Measurements from ENCODE around the gene CNR2.
"Not testable (repeated sequence)": the region's sequence is repeated elsewhere in the genome, so short reads cannot be mapped to it uniquely, and the experiment has no call there.

DNA sequence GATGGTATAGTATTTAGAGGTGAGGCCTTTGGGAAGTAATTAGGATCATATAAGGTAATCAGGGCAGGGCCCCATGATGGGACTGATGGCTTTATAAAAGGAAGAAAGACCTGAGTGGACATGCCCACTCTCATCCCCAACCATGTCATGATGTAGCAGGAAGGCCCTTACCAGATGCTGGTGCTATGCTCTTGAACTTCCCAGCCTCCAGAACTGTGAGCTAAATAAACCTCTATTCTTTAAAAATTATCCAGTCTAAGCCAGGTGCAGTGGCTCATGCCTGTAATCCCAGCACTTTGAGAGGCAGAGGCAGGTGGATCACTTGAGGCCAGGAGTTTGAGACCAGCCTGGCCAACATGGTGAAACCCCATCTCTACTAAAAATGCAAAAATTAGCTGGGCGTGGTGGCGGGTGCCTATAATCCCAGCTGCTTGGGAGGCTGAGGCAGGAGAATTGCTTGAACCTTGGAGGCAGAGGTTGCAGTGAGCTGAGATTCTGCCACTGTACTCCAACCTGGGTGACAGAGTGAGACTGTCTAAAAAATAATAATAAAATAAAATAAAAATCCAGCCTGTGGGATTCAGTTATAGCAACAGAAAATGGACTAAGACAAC is 65.6 kb downstream of the CNR2 start:
- not testable (repeated sequence) for TF ChIP-seq EZH2 (IDR thresholded peaks at IDR 0.05; ENCODE audit: insufficient read depth, low read length)
- TF ChIP-seq, protein P1, sequence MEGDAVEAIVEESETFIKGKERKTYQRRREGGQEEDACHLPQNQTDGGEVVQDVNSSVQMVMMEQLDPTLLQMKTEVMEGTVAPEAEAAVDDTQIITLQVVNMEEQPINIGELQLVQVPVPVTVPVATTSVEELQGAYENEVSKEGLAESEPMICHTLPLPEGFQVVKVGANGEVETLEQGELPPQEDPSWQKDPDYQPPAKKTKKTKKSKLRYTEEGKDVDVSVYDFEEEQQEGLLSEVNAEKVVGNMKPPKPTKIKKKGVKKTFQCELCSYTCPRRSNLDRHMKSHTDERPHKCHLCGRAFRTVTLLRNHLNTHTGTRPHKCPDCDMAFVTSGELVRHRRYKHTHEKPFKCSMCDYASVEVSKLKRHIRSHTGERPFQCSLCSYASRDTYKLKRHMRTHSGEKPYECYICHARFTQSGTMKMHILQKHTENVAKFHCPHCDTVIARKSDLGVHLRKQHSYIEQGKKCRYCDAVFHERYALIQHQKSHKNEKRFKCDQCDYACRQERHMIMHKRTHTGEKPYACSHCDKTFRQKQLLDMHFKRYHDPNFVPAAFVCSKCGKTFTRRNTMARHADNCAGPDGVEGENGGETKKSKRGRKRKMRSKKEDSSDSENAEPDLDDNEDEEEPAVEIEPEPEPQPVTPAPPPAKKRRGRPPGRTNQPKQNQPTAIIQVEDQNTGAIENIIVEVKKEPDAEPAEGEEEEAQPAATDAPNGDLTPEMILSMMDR (IDR thresholded peaks at IDR 0.05; ENCODE audit: insufficient read depth, low read depth, low read length) = not testable (repeated sequence)

Measured in astrocyte (in vitro differentiated cells and primary cell).